H1 (cell line): ENCODE data around the gene RRP9. TPM values are rescaled to one million over a fixed set of nuclear protein-coding genes. Genes with fewer than 3 reads are reported as not detected.

Source experiments
- CTCF ChIA-PET: fragments of 300-600 bp; sonication (Branson Sonifier 250); formaldehyde crosslinking; loops from one replicate; lab custom pipeline; 2021; ENCODE audit not compliant: partially characterized antibody; lab: Charles Lee
- POLR2A ChIA-PET: fragments of 300-600 bp; sonication (Branson Sonifier 250); formaldehyde crosslinking; loops from one replicate; lab custom pipeline; 2021; ENCODE audit warnings: inconsistent platforms; ENCODE audit not compliant: partially characterized antibody; lab: Charles Lee
- DNase-seq, 2 experiments: peaks; one replicate each; pipeline versions ENCODE4 v3.0.0 to v3.0.0-alpha.2; 2010 to 2022; ENCODE audit warnings: low spot score in 2 of 2, low read depth in 1 of 2, mixed read lengths in 1 of 2
- FAIRE-seq: peaks from 2 replicates; lab custom pipeline; 2011; peaks lifted over from hg19 to GRCh38; lab: Jason Lieb, UNC
- H2AFZ ChIP-seq: 2 replicates; pipeline ENCODE4 v1.8.1; 2012; ENCODE audit warnings: low read length, inconsistent platforms
- H2AK5ac ChIP-seq: 2 replicates; pipeline ENCODE4 v1.6.1; 2013; ENCODE audit warnings: low read depth, low read length
- H2BK120ac ChIP-seq: replicated peaks from 2 replicates; pipeline ENCODE3; 2013; ENCODE audit warnings: low read depth, low read length, inconsistent platforms
- H2BK12ac ChIP-seq: 2 replicates; pipeline ENCODE4 v1.6.1; 2013; ENCODE audit warnings: low read depth, low read length
- H2BK15ac ChIP-seq: 2 replicates; pipeline ENCODE4 v1.6.1; 2013; ENCODE audit warnings: low read length
- H2BK20ac ChIP-seq: 2 replicates; pipeline ENCODE4 v1.6.1; 2013; ENCODE audit warnings: low read length
- H2BK5ac ChIP-seq: 2 replicates; pipeline ENCODE4 v1.6.1; 2013; ENCODE audit warnings: low read depth, low read length
- H3K14ac ChIP-seq: 2 replicates; pipeline ENCODE4 v1.6.1; 2013; ENCODE audit warnings: inconsistent platforms; ENCODE audit not compliant: insufficient read length
- H3K18ac ChIP-seq: 2 replicates; pipeline ENCODE4 v1.6.1; 2013; ENCODE audit warnings: low read length; ENCODE audit errors: extremely low read depth
- H3K23ac ChIP-seq: 2 replicates; pipeline ENCODE4 v1.6.1; 2013; ENCODE audit warnings: inconsistent platforms; ENCODE audit not compliant: insufficient read length
- H3K23me2 ChIP-seq: 2 replicates; pipeline ENCODE4 v1.6.1; 2013; ENCODE audit warnings: low read depth, low read length
- H3K27ac ChIP-seq: 2 replicates; pipeline ENCODE4 v1.6.1; 2011; ENCODE audit warnings: low read depth, low read length, inconsistent platforms
- H3K27me3 ChIP-seq, 4 experiments: replicated peaks in 1 of 4; 1 replicate in 1 of 4; 2 replicates in 3 of 4; pipeline versions ENCODE4 v1.6.1 to v1.8.1; 2011 to 2013; ENCODE audit warnings: low read length in 3 of 4, mild to moderate bottlenecking in 3 of 4, inconsistent platforms in 2 of 4, mixed read lengths in 2 of 4, moderate library complexity in 1 of 4; ENCODE audit not compliant: control insufficient read depth in 3 of 4, insufficient read depth in 3 of 4; ENCODE audit errors: extremely low read depth in 1 of 4
- H3K36me3 ChIP-seq, 4 experiments: 2 replicates each; pipeline versions ENCODE4 v1.6.1 to v1.8.1; 2011 to 2013; ENCODE audit warnings: mild to moderate bottlenecking in 4 of 4, low read length in 3 of 4, moderate library complexity in 2 of 4, control low read depth in 1 of 4, inconsistent platforms in 1 of 4; ENCODE audit not compliant: insufficient read depth in 4 of 4, control insufficient read depth in 2 of 4
- H3K4ac ChIP-seq: replicated peaks from 2 replicates; pipeline ENCODE3; 2013; ENCODE audit warnings: low read length, low read depth, mixed read lengths, inconsistent platforms; ENCODE audit not compliant: insufficient read length
- H3K4me1 ChIP-seq, 4 experiments: replicated peaks in 1 of 4; 1 replicate in 1 of 4; 2 replicates in 3 of 4; pipeline versions ENCODE4 v1.6.1 to v1.8.1; 2011 to 2013; ENCODE audit warnings: low read length in 3 of 4, inconsistent platforms in 2 of 4, mixed read lengths in 1 of 4; ENCODE audit not compliant: insufficient read depth in 4 of 4, control insufficient read depth in 3 of 4
- H3K4me2 ChIP-seq, 2 experiments: 2 replicates each; pipeline versions ENCODE4 v1.6.1 to v1.8.1; 2011 to 2013; ENCODE audit warnings: low read depth in 2 of 2, low read length in 2 of 2, control low read depth in 1 of 2, inconsistent platforms in 1 of 2, mild to moderate bottlenecking in 1 of 2; ENCODE audit not compliant: insufficient read depth in 1 of 2
- H3K4me3 ChIP-seq, 4 experiments: fragments of 200-600, 300-600 bp in 1 of 4; sonication (generic), shearing (Covaris generic), sonication (Bioruptor Twin) in 1 of 4; 2 replicates each; pipeline versions ENCODE4 v1.5.1 to v1.8.1; 2011 to 2016; ENCODE audit warnings: low read length in 4 of 4, low read depth in 3 of 4, control low read depth in 2 of 4, inconsistent platforms in 2 of 4, mild to moderate bottlenecking in 2 of 4, mixed read lengths in 1 of 4, moderate library complexity in 1 of 4; ENCODE audit not compliant: insufficient read depth in 2 of 4; ENCODE audit errors: extremely low read depth in 1 of 4
- H3K56ac ChIP-seq: replicated peaks from 2 replicates; pipeline ENCODE3; 2013; ENCODE audit warnings: low read depth, mild to moderate bottlenecking, mixed read lengths, low read length, inconsistent platforms; ENCODE audit not compliant: insufficient read length
- H3K79me1 ChIP-seq: 2 replicates; pipeline ENCODE4 v1.6.1; 2013; ENCODE audit warnings: low read depth, low read length, control low read depth
- H3K79me2 ChIP-seq, 2 experiments: 2 replicates each; pipeline versions ENCODE4 v1.6.1 to v1.8.1; 2012 to 2013; ENCODE audit warnings: low read length in 2 of 2, mild to moderate bottlenecking in 2 of 2, inconsistent platforms in 1 of 2; ENCODE audit not compliant: insufficient read depth in 2 of 2, control insufficient read depth in 1 of 2
- H3K9ac ChIP-seq, 4 experiments: replicated peaks in 1 of 4; 1 replicate in 1 of 4; 2 replicates in 3 of 4; pipeline versions ENCODE4 v1.6.1 to v1.8.1; 2011 to 2013; ENCODE audit warnings: low read depth in 3 of 4, low read length in 3 of 4, control low read depth in 2 of 4, mild to moderate bottlenecking in 2 of 4, moderate library complexity in 2 of 4, inconsistent platforms in 1 of 4; ENCODE audit errors: extremely low read depth in 1 of 4
- H3K9me3 ChIP-seq, 2 experiments: 2 replicates each; pipeline versions ENCODE4 v1.6.1 to v1.8.1; 2012 to 2013; ENCODE audit warnings: mild to moderate bottlenecking in 2 of 2, moderate library complexity in 2 of 2, control low read depth in 1 of 2, inconsistent platforms in 1 of 2, low read depth in 1 of 2, low read length in 1 of 2, mixed read lengths in 1 of 2; ENCODE audit not compliant: insufficient read depth in 2 of 2
- H4K20me1 ChIP-seq, 2 experiments: replicated peaks in 1 of 2; 2 replicates each; pipeline versions ENCODE3 to v1.8.1; 2011 to 2013; ENCODE audit warnings: inconsistent platforms in 2 of 2, low read length in 2 of 2, mild to moderate bottlenecking in 1 of 2; ENCODE audit not compliant: insufficient read depth in 2 of 2, control insufficient read depth in 1 of 2
- H4K5ac ChIP-seq: 2 replicates; pipeline ENCODE4 v1.6.1; 2013; ENCODE audit warnings: low read length, low read depth, mixed read lengths, inconsistent platforms; ENCODE audit not compliant: insufficient read length
- H4K8ac ChIP-seq: 2 replicates; pipeline ENCODE4 v1.8.0; 2013; ENCODE audit warnings: mild to moderate bottlenecking, moderate library complexity, low read length, inconsistent platforms; ENCODE audit not compliant: insufficient read depth; ENCODE audit errors: extremely low read depth
- H4K91ac ChIP-seq: replicated peaks from 2 replicates; pipeline ENCODE3; 2013; ENCODE audit warnings: low read length, mixed read lengths, inconsistent platforms; ENCODE audit not compliant: insufficient read length
- BRCA1 ChIP-seq: IDR thresholded peaks from 2 replicates; pipeline ENCODE4 v1.6.1; 2012; ENCODE audit warnings: low read depth, low read length, improper control_type of control experiment
- CBX8 ChIP-seq: fragments of 300-800, 300-1000 bp; sonication (generic); IDR thresholded peaks from 2 replicates; pipeline ENCODE4 v1.7.1; 2016; ENCODE audit warnings: low read depth, low read length, borderline replicate concordance
- GABPA ChIP-seq: IDR thresholded peaks from 2 replicates; pipeline ENCODE4 v1.6.1; 2011; ENCODE audit warnings: mild to moderate bottlenecking, low read length, moderate library complexity, borderline replicate concordance; ENCODE audit not compliant: insufficient read depth
- GTF2F1 ChIP-seq: IDR thresholded peaks from 2 replicates; pipeline ENCODE4 v1.6.1; 2012; ENCODE audit warnings: low read depth, low read length, improper control_type of control experiment, borderline replicate concordance
- KDM4A ChIP-seq: IDR thresholded peaks from one replicate; pipeline ENCODE4 v1.7.1; 2012; ENCODE audit warnings: low read depth, mild to moderate bottlenecking, moderate library complexity, low read length, inconsistent platforms; ENCODE audit not compliant: severe bottlenecking
- RAD21 ChIP-seq, 2 experiments: IDR thresholded peaks in 1 of 2; conservative IDR thresholded peaks in 1 of 2; 2 replicates each; pipeline ENCODE4 v1.6.1; 2011; ENCODE audit warnings: low read depth in 2 of 2, low read length in 2 of 2, improper control_type of control experiment in 1 of 2, inconsistent platforms in 1 of 2, mild to moderate bottlenecking in 1 of 2, moderate library complexity in 1 of 2
- RBBP5 ChIP-seq: IDR thresholded peaks from 2 replicates; pipeline ENCODE4 v1.7.1; 2012; ENCODE audit warnings: low read depth, mild to moderate bottlenecking, inconsistent platforms, low read length, moderate library complexity, borderline replicate concordance
- SAP30 ChIP-seq: fragments of 300-600 bp; sonication (generic); IDR thresholded peaks from 2 replicates; pipeline ENCODE4 v1.7.1; 2012; ENCODE audit warnings: low read length, moderate library complexity, mild to moderate bottlenecking, inconsistent platforms; ENCODE audit not compliant: insufficient read depth, insufficient replicate concordance
- SP2 ChIP-seq: IDR thresholded peaks from 2 replicates; pipeline ENCODE4 v1.6.1; 2012; ENCODE audit warnings: mild to moderate bottlenecking, low read length, inconsistent platforms
- SRF ChIP-seq: IDR thresholded peaks from 2 replicates; pipeline ENCODE4 v1.6.1; 2011; ENCODE audit warnings: mild to moderate bottlenecking, low read depth, low read length, moderate library complexity
- WGBS, 2 experiments: shearing (Covaris generic) in 1 of 2; methylation state at CpG; one replicate each; pipeline versions ENCODE4 v1.1.6 to v1.1.7; 2013 to 2015; ENCODE audit warnings: low lambda C conversion rate in 2 of 2, mixed read lengths in 2 of 2, inconsistent platforms in 1 of 2, low coverage in 1 of 2, missing lambda C conversion rate in 1 of 2; ENCODE audit not compliant: insufficient replicate concordance in 2 of 2, insufficient coverage in 1 of 2, insufficient read length in 1 of 2; ENCODE audit errors: extremely low coverage in 1 of 2, missing lambda C conversion rate in 1 of 2; 5-methylcytosine and 5-hydroxymethylcytosine counted together
- polyA plus RNA-seq, 7 experiments: library from polyadenylated mRNA; depleted of rRNA in 3 of 7; stranded (reverse) in 5 of 7; unstranded in 2 of 7; fragments of >200 nt in 5 of 7; fragments of 200-250 nt in 2 of 7; gene quantifications; 1 replicate in 5 of 7; 2 replicates in 1 of 7; 4 replicates in 1 of 7; pipeline versions ENCODE4 v1.2.1 to v1.2.3, GENCODE V29; 2011 to 2013; ENCODE audit warnings: missing spikeins in 2 of 7, mixed read lengths in 2 of 7
- total RNA-seq: library from RNA; stranded (reverse); fragmentation: NEBNext Ultra II Directional; extraction: Animal tissue kit (Norgen Biotek cat#: 25700); gene quantifications from 2 replicates; pipeline ENCODE4 v1.2.1, GENCODE V29; 2021

Gene RRP9
- total and polyA plus RNA-seq, 2 of the 8 experiments (the other 6 are each of a cell fraction or from before 2014, with no cell fraction given): 55.6 to 68.9 TPM

DNA sequence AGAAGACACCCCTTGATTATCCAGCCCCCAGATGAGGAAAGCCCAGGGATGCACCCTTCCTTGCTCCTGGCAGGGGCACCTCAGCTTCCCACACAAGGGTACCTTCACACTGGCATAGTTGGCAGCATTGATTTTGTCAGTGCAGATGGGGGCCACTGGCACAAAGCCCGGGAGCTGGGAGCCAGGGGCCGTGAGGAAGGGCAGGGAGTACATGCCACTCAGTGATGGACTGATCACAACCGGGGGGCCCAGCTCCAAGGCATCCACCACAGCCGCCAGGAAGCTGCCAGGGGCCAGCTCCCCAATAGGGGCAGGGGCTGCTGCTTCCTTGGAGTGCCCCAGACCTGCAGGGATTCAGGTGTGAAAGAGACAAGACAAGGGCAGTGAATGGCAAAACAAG, 28.1 kb upstream of the RRP9 start:
- Histone ChIP-seq H2AFZ (no peak overlapping the region), H3K4ac (no peak overlapping the region), H4K20me1 (peaks cover 0 to 4% of the 10 kb centered on the region in 2 experiments), H2BK12ac (peak overlapping the region; percentile 75; the same call in 1 of the 2 replicates), H3K27ac (no peak overlapping the region), H4K5ac (no peak overlapping the region), H2BK120ac (no peak overlapping the region), H4K91ac (no peak overlapping the region), H3K9ac (no peak overlapping the region), H3K23ac (no peak overlapping the region), H3K23me2 (peaks cover 13% of the 10 kb centered on the region; the same call in 1 of the 2 replicates), H3K14ac (no peak overlapping the region), H2BK20ac (0 out of 2 replicates have a peak overlapping the region, but pooled peaks have one; percentile 48), H3K4me1 (peaks cover 8 to 43% (median 32%) of the 10 kb centered on the region in 4 experiments), H2AK5ac (no peak overlapping the region), H3K79me2 (no peaks in the 10 kb centered on the region), H3K79me1 (no peaks in the 10 kb centered on the region), H3K18ac (no peak overlapping the region), H2BK5ac (no peak overlapping the region; the same call in 1 of the 2 replicates), H3K9me3 (no peaks in the 10 kb centered on the region; a peak in 1 of 4 replicates), H3K27me3 (peaks cover 0 to 17% (median 11%) of the 10 kb centered on the region in 4 experiments; a peak in 4 of 7 replicates), H3K4me2 (no peak overlapping the region; a peak in 1 of 4 replicates), H2BK15ac (no peak overlapping the region), H3K36me3 (no peaks in the 10 kb centered on the region), H3K4me3 (no peak overlapping the region), H4K8ac (no peak overlapping the region; the same call in 1 of the 2 replicates), H3K56ac (no peak overlapping the region)
- WGBS, 2 experiments: 71% methylated on average over 4 of the region's 4 CpGs; no CpG with 5 or more reads in 1 of the 2 experiments
- no peak for DNase-seq
- TF ChIP-seq SAP30 (no peak), SP2 (no peak), KDM4A (no peak), BRCA1 (no peak), RBBP5 (no peak), SRF (no peak), RAD21 (IDR thresholded peaks at IDR 0.05 in 1 of 2, conservative IDR thresholded peaks at IDR 0.05 in 1 of 2; ENCODE audit: low read depth in 2 of 2, low read length in 2 of 2) (no peak), GABPA (no peak), GTF2F1 (no peak), CBX8 (no peak)
- no peak for FAIRE-seq
- CTCF ChIA-PET: interaction anchor here (0.6 to 10.5 kb wide), 13 partner anchors 10 to 251 kb away, joined by 3 to 66 read pairs (median 6); partner anchors contain the start of genes ACY1, GPR62, PARP3 and RRP9
- POLR2A ChIA-PET: interaction anchor here (0.8 to 29.3 kb wide), 9 partner anchors 11 to 470 kb away, joined by 3 to 923 read pairs (median 6); partner anchors contain the start of genes ABHD14A, ABHD14B, ACY1 and DCAF1
